ENCODE measurements around the gene SIRT3. TPM values are rescaled to one million over a fixed set of nuclear protein-coding genes. Genes with fewer than 3 reads are reported as not detected.

The SIRT3 gene
- total and polyA plus RNA-seq, 2 of the 13 experiments (the other 11 are each of a cell fraction or from before 2014, with no cell fraction given) = 15.1 to 18.2 TPM

DNA sequence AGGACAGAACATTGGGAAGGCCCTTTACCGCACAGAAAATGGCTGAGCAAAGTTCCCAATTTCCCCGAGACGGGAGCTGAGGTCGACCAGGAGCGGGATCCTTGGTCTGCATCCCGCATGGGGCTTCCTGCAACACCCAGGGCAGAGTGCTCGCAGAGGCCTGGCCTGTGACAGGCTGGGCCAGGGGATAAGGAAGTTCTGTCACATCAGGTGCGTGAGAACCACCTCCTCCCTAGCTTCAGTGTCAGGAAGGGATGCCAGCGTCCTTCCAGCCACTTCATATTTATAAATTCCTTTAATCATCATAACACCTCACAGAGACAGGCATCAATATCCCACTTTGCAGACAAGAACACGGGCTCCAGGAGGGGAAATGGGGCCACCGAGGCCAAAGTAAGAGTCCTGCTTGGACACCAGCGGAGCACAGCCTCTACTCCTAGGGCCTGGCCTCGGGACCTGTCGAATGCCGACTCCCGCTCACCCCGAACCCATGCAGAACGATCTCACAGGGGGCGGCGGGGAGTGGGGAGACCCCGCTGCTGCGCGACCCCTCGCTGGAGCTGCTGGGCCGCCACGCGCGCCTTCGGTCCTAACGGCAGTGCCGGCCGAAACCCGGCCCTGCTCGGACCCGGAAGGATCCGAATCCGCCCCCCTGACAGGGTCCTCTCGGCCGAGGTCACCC is 29.5 kb downstream of the SIRT3 start (continued):
- TF ChIP-seq ZNF878 (CRISPR knock-in tag; IDR thresholded peaks at IDR 0.05) (no peak), MIER3 (CRISPR knock-in tag; IDR thresholded peaks at IDR 0.05; ENCODE audit: borderline replicate concordance) (no peak), CBX5 (CRISPR knock-in tag; IDR thresholded peaks at IDR 0.05; ENCODE audit: borderline replicate concordance) (no peak), GABPA (IDR thresholded peaks at IDR 0.05; ENCODE audit: low read depth, low read length) (no peak), GABPA (CRISPR knock-in tag; IDR thresholded peaks at IDR 0.05; ENCODE audit: low read depth) (no peak), HMG20A (CRISPR knock-in tag; IDR thresholded peaks at IDR 0.05; ENCODE audit: borderline replicate concordance) (no peak), GATAD2A (CRISPR knock-in tag; IDR thresholded peaks at IDR 0.05) (no peak), HNRNPLL (IDR thresholded peaks at IDR 0.05; ENCODE audit: low read depth, low read length, poor library complexity, severe bottlenecking) (no peak), ZSCAN31 (CRISPR knock-in tag; IDR thresholded peaks at IDR 0.05; ENCODE audit: low read depth) (no peak), ZNF839 (CRISPR knock-in tag; IDR thresholded peaks at IDR 0.05; ENCODE audit: borderline replicate concordance) (no peak), JUN (CRISPR knock-in tag; IDR thresholded peaks at IDR 0.05) (no peak), POLR2AphosphoS5 (IDR thresholded peaks at IDR 0.05; ENCODE audit: low read depth, low read length) (no peak), HOXD1 (CRISPR knock-in tag; IDR thresholded peaks at IDR 0.05) (no peak; the same call in 1 of the 2 replicates), ZNF329 (CRISPR knock-in tag; IDR thresholded peaks at IDR 0.05; ENCODE audit: low read depth) (no peak), SMARCE1 (IDR thresholded peaks at IDR 0.05; ENCODE audit: borderline replicate concordance) (no peak), ZNF790 (CRISPR knock-in tag; IDR thresholded peaks at IDR 0.05; ENCODE audit: borderline replicate concordance) (0 out of 2 replicates have a peak, but pooled peaks have one; percentile 43), AKAP8 (CRISPR knock-in tag; IDR thresholded peaks at IDR 0.05) (no peak; the same call in 1 of the 2 replicates), MBNL3 (CRISPR knock-in tag; conservative IDR thresholded peaks at IDR 0.05) (no peak), ZNF331 (CRISPR knock-in tag; IDR thresholded peaks at IDR 0.05) (no peak)
- TF ChIP-seq, protein P1, sequence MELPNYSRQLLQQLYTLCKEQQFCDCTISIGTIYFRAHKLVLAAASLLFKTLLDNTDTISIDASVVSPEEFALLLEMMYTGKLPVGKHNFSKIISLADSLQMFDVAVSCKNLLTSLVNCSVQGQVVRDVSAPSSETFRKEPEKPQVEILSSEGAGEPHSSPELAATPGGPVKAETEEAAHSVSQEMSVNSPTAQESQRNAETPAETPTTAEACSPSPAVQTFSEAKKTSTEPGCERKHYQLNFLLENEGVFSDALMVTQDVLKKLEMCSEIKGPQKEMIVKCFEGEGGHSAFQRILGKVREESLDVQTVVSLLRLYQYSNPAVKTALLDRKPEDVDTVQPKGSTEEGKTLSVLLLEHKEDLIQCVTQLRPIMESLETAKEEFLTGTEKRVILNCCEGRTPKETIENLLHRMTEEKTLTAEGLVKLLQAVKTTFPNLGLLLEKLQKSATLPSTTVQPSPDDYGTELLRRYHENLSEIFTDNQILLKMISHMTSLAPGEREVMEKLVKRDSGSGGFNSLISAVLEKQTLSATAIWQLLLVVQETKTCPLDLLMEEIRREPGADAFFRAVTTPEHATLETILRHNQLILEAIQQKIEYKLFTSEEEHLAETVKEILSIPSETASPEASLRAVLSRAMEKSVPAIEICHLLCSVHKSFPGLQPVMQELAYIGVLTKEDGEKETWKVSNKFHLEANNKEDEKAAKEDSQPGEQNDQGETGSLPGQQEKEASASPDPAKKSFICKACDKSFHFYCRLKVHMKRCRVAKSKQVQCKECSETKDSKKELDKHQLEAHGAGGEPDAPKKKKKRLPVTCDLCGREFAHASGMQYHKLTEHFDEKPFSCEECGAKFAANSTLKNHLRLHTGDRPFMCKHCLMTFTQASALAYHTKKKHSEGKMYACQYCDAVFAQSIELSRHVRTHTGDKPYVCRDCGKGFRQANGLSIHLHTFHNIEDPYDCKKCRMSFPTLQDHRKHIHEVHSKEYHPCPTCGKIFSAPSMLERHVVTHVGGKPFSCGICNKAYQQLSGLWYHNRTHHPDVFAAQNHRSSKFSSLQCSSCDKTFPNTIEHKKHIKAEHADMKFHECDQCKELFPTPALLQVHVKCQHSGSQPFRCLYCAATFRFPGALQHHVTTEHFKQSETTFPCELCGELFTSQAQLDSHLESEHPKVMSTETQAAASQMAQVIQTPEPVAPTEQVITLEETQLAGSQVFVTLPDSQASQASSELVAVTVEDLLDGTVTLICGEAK (IDR thresholded peaks at IDR 0.05) = no peak
- TF ChIP-seq, protein P1 (CRISPR knock-in tag; IDR thresholded peaks at IDR 0.05) = no peak
- TF ChIP-seq, protein P2, sequence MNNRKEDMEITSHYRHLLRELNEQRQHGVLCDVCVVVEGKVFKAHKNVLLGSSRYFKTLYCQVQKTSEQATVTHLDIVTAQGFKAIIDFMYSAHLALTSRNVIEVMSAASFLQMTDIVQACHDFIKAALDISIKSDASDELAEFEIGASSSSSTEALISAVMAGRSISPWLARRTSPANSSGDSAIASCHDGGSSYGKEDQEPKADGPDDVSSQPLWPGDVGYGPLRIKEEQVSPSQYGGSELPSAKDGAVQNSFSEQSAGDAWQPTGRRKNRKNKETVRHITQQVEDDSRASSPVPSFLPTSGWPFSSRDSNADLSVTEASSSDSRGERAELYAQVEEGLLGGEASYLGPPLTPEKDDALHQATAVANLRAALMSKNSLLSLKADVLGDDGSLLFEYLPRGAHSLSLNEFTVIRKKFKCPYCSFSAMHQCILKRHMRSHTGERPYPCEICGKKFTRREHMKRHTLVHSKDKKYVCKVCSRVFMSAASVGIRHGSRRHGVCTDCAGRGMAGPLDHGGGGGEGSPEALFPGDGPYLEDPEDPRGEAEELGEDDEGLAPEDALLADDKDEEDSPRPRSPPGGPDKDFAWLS (CRISPR knock-in tag; IDR thresholded peaks at IDR 0.05; ENCODE audit: borderline replicate concordance) = no peak
